AG09319 (cell line): Measurements from ENCODE around the gene MUCL3.

Experiments used
- DNase-seq: peaks from one replicate; pipeline ENCODE4 v3.0.0-alpha.2; 2010; ENCODE audit warnings: low read depth; ENCODE audit errors: extremely low read depth
- TF ChIP-seq, protein P1 (sequence below): IDR thresholded peaks from 2 replicates; pipeline ENCODE4 v1.5.1; 2011; ENCODE audit warnings: low read depth, mild to moderate bottlenecking, inconsistent platforms, low read length, moderate library complexity

Gene MUCL3

DNA sequence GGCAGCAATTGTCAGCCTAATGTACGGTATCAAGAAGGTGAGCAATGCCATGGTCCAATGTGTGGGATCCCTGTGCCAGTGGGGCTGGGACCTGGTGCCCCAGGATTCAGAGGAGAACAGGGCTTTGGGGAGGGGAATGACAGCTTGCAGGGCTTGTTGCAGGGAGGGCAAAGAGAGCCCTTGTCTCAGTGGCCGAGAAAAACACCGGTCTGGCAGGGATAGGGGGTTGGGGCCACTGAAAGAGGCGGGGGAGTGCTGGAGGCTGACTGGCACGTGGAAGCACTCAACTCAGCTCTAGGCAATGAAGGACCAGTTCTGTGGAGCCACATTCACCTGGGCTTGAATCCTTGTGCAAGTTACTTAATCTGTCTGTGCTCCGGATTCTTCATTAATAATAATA, 3.5 kb upstream of the MUCL3 start:
- TF ChIP-seq, protein P1, sequence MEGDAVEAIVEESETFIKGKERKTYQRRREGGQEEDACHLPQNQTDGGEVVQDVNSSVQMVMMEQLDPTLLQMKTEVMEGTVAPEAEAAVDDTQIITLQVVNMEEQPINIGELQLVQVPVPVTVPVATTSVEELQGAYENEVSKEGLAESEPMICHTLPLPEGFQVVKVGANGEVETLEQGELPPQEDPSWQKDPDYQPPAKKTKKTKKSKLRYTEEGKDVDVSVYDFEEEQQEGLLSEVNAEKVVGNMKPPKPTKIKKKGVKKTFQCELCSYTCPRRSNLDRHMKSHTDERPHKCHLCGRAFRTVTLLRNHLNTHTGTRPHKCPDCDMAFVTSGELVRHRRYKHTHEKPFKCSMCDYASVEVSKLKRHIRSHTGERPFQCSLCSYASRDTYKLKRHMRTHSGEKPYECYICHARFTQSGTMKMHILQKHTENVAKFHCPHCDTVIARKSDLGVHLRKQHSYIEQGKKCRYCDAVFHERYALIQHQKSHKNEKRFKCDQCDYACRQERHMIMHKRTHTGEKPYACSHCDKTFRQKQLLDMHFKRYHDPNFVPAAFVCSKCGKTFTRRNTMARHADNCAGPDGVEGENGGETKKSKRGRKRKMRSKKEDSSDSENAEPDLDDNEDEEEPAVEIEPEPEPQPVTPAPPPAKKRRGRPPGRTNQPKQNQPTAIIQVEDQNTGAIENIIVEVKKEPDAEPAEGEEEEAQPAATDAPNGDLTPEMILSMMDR = no peak
- DNase-seq = no peak

DNA sequence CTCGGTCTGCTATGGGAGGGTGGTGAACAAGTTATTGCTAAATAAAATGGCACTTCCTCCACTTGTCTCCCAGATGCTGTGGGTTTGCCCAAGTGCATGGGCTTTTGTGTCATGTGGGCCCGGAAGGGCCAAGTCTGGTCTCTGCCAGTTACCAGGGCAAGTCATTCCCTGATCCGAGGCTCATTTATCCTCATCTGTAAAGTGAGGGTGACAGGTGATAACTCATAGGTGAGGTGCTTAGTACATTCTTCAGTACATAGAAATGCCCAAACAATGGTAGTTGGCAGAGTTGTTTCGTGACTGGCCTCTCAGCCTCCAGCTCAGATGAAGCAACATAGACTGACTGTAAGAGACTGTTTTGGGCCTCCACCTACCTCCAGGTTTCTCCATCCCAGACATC, 2.0 kb upstream of the MUCL3 start:
- no peak for DNase-seq
- TF ChIP-seq, protein P1 = no peak

DNA sequence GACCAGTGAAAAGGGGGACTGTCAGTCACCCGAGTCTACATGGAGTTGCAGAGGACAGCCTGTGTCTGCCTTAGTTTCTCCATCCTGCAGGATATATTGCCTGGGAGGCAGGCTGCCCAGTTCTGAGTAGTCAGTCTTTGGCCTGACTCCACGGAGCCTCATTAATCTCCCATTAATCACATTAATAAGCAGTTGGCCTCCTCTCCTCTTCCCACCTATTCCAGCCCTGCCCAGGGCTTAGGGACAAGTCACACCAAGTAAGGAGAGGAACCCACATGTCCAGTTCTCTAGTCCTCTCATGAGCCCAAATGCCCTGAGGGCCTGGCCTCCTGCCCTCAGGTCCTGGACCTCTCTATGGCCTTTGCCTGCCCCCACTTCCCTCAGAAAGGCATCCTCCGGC, 1.3 kb upstream of the MUCL3 start:
- TF ChIP-seq, protein P1 = no peak

DNA sequence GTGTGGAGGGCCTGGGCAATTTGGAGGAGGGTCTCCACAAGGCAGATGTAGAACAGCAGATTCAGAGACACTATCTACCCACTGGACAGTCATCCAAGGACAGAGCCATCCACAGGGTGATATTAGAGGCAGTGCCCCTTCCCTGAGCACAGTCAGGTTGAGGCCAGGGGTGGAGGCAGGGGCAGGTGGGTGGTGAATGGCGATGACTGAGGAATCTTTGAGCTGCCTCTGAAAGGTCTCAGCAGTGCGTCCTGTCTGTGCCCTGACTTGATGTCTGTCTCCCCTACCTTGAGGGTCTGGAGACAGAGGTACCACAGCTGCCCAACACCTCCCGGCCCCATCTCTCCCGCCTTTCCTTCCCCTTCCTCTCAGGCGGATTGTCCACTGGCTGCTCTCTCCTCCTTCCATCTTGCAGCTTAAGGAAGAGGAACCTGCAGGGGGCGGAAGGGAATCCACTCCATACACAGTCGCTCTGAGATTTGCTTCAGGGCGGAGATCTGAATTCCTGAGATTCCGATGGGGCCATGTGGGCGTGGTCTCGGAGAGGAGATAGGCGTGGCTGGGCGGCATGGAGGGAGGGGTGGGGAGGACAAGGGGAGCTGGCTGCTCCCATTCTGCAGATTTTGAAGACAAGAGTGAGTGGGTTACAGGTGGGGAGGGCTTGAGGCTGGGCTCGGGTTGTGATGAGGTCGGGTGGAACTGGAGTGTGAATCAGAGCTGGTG, 1.7 kb downstream of the MUCL3 start:
- TF ChIP-seq, protein P1 = peak; percentile 64
- peak; percentile 45 for DNase-seq

More for the DNA sequence above, 1.3 kb upstream of the MUCL3 start:
- no peak for DNase-seq

DNA sequence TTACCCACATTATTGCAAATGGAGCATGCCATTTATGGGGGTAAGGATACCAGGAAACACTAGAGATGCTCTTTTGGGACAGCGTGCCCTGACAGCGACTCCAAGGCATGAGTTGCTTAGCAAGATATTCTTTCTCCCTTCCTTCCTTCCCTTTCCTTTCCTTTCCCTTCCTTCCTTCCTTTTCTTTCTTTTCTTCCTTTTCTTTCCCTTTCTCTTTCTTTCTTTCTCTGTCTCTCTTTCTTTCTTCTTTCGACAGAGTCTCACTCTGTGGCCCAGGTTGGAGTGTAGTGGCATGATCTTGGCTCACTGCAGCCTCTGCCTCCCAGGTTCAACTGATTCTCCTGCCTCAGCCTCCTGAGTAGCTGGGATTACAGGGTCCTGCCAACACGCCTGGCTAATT, 3.3 kb downstream of the MUCL3 start:
- TF ChIP-seq, protein P1 = no peak
- no peak for DNase-seq

DNA sequence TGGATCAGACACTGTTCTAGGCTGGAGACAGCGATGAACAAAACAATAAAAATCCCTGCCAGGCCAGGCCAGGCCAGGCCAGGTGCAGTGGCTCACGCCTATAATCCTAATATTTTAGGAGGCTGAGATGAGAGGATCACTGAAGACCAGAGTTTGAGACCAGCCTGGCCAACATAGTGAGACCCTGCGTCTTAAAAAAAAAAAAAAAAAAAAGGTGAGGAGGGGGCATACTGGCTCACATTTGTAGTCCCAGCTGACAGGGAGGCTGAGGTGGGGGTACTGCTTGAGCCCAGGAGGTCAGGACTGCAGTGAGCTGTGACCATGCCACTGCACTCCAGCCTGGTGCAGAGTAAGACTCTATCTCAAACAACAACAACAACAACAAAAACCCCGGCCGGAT, 4.5 kb downstream of the MUCL3 start:
- DNase-seq = no peak
- TF ChIP-seq, protein P1 = no peak

DNA sequence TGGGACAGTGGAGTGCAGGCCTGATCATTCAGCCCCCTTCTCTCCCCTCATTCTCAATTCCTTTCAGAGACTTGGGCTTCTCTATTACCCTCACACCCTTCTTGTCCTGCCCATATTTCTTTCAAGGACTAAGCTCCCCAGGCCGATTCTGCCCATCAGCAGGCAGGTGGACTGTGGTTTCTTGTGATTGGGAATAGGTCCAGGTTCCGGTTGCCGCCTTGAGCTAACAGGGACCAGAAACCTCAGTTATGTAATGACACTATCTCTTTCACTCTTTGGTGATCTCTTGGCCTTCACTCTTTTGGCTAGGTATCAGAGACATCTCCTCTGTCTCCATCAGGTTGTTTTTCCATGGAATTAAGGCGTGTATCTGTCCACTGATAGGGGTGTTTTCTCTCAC, 6.5 kb downstream of the MUCL3 start:
- TF ChIP-seq, protein P1 = no peak
- DNase-seq = no peak
